OCI-LY7 (cell line): Measurements from ENCODE around the gene CRAMP1. TPM values are rescaled to one million over a fixed set of nuclear protein-coding genes. Genes with fewer than 3 reads are reported as not detected.

ENCODE experiments used
- BruUV-seq: library from RNA; stranded (reverse); fragments of 400-500 nt; replicated peaks from 2 replicates; lab custom pipeline; 2021; lab: Mats Ljungman, UMichigan
- CTCF ChIA-PET: fragments of 300-600 bp; sonication (Branson Sonifier 250); formaldehyde crosslinking; loops from one replicate; lab custom pipeline; 2022; ENCODE audit warnings: antibody characterized with exemption; ENCODE audit not compliant: unreplicated experiment; lab: Charles Lee
- POLR2A ChIA-PET: fragments of 300-600 bp; sonication (Branson Sonifier 250); formaldehyde crosslinking; loops from one replicate; lab custom pipeline; 2022; ENCODE audit warnings: antibody characterized with exemption; lab: Charles Lee
- DNase-seq: peaks from one replicate; pipeline ENCODE4 v3.0.0-alpha.2; 2015; ENCODE audit warnings: low spot score
- H2AFZ ChIP-seq: fragments of 200-600 bp; sonication (generic), shearing (Covaris generic); 2 replicates; pipeline ENCODE4 v1.6.1; 2014; ENCODE audit warnings: mild to moderate bottlenecking, antibody characterized with exemption, low read length, moderate library complexity
- H3K27ac ChIP-seq: fragments of 200-600 bp; sonication (generic); 2 replicates; pipeline ENCODE4 v1.5.1; 2014; ENCODE audit warnings: mixed run types, low read depth, mild to moderate bottlenecking, moderate library complexity, low read length, inconsistent platforms; ENCODE audit not compliant: poor library complexity, severe bottlenecking
- H3K36me3 ChIP-seq: fragments of 200-600 bp; sonication (generic); 2 replicates; pipeline ENCODE4 v1.6.1; 2014; ENCODE audit warnings: mild to moderate bottlenecking, antibody characterized with exemption, low read length, moderate library complexity, mixed read lengths; ENCODE audit not compliant: insufficient read depth
- H3K4me1 ChIP-seq: fragments of 200-600 bp; sonication (generic); 2 replicates; pipeline ENCODE4 v1.5.1; 2014; ENCODE audit warnings: mild to moderate bottlenecking, low read length; ENCODE audit not compliant: insufficient read depth, poor library complexity, severe bottlenecking
- H3K4me2 ChIP-seq: fragments of 200-600 bp; sonication (generic); 2 replicates; pipeline ENCODE4 v1.6.1; 2014; ENCODE audit warnings: mild to moderate bottlenecking, low read length
- H3K4me3 ChIP-seq: fragments of 200-600 bp; sonication (generic); 2 replicates; pipeline ENCODE4 v1.5.1; 2014; ENCODE audit warnings: mild to moderate bottlenecking, low read depth, low read length; ENCODE audit not compliant: poor library complexity, severe bottlenecking
- H3K79me2 ChIP-seq: fragments of 200-600 bp; sonication (generic); 2 replicates; pipeline ENCODE4 v1.6.1; 2016; ENCODE audit warnings: low read depth, mild to moderate bottlenecking, low read length, moderate library complexity, mixed read lengths; ENCODE audit not compliant: insufficient read depth
- H3K9me2 ChIP-seq: fragments of 200-600 bp; sonication (generic); 2 replicates; pipeline ENCODE4 v1.6.1; 2016; ENCODE audit warnings: mild to moderate bottlenecking, low read length, mixed read lengths; ENCODE audit not compliant: insufficient read depth
- H3K9me3 ChIP-seq: fragments of 200-600 bp; sonication (generic); 2 replicates; pipeline ENCODE4 v1.6.1; 2014; ENCODE audit warnings: mild to moderate bottlenecking, mixed run types, low read length, mixed read lengths
- H4K20me1 ChIP-seq: fragments of 200-600 bp; sonication (generic); 2 replicates; pipeline ENCODE4 v1.6.1; 2014; ENCODE audit warnings: mild to moderate bottlenecking, antibody characterized with exemption, low read length, moderate library complexity, mixed read lengths; ENCODE audit not compliant: insufficient read depth
- EZH2phosphoT487 ChIP-seq: fragments of 200-600 bp; sonication (generic); IDR thresholded peaks from 2 replicates; pipeline ENCODE4 v1.6.1; 2018; ENCODE audit warnings: low read depth, borderline replicate concordance, mild to moderate bottlenecking, mixed run types, antibody characterized with exemption, low read length, moderate library complexity, mixed read lengths
- intact Hi-C: fragments of 100-400 bp; cut with micrococcal nuclease; formaldehyde crosslinking; loops from one replicate; pipeline ENCODE4 v1.10.0; 2022; ENCODE audit not compliant: unreplicated experiment
- total RNA-seq, 2 experiments: library from RNA; depleted of rRNA in 1 of 2; stranded (reverse); fragments of >200 nt in 1 of 2; shearing (Covaris generic) in 1 of 2; gene quantifications; 2 replicates each; pipeline ENCODE4 v1.2.3, GENCODE V29; 2014 to 2022
- TF ChIP-seq, protein P1 (sequence below): fragments of 200-600 bp; sonication (generic); conservative IDR thresholded peaks from 2 replicates; pipeline ENCODE4 v1.5.1; 2014; ENCODE audit warnings: mild to moderate bottlenecking, antibody characterized with exemption, low read length, moderate library complexity, mixed read lengths

The CRAMP1 gene
- total RNA-seq, 2 experiments from 2014 or later, result 10.5 to 33.6 TPM

DNA sequence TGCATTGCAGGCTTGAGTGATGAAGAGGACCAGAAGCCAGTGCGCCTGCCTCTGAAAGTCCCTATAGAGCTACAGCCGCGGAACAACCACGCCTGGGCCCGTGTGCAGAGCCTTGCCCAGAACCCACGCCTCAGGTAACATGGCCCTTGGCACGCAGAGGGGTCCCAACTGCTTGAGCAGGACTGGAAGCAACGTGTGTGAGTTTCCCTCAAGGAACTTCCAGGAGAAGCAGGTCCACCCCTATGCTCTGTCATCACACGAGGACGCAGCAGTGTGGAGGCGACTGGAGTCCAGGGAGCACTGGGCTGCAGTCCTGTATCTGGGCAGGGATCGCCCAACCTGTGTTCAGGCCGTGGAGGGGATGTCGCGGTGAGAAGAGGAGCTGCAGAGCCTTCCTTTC, 40.9 kb downstream of the CRAMP1 start:
- H3K4me2 ChIP-seq, result no peak overlapping the region
- H3K9me3 ChIP-seq, result no peaks in the 10 kb centered on the region
- TF ChIP-seq, protein P1, sequence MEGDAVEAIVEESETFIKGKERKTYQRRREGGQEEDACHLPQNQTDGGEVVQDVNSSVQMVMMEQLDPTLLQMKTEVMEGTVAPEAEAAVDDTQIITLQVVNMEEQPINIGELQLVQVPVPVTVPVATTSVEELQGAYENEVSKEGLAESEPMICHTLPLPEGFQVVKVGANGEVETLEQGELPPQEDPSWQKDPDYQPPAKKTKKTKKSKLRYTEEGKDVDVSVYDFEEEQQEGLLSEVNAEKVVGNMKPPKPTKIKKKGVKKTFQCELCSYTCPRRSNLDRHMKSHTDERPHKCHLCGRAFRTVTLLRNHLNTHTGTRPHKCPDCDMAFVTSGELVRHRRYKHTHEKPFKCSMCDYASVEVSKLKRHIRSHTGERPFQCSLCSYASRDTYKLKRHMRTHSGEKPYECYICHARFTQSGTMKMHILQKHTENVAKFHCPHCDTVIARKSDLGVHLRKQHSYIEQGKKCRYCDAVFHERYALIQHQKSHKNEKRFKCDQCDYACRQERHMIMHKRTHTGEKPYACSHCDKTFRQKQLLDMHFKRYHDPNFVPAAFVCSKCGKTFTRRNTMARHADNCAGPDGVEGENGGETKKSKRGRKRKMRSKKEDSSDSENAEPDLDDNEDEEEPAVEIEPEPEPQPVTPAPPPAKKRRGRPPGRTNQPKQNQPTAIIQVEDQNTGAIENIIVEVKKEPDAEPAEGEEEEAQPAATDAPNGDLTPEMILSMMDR, result no peak
- no peak for TF ChIP-seq EZH2phosphoT487
- intact Hi-C loops, result no loop called here
- BruUV-seq, result no TSS peak
- no peaks in the 10 kb centered on the region for H4K20me1 ChIP-seq
- no peaks in the 10 kb centered on the region for H3K9me2 ChIP-seq
- H3K79me2 ChIP-seq, result no peaks in the 10 kb centered on the region
- no peak overlapping the region for H3K27ac ChIP-seq
- peaks cover 6% of the 10 kb centered on the region for H3K4me1 ChIP-seq
- CTCF ChIA-PET, result no interaction called here
- no peak for DNase-seq
- H3K36me3 ChIP-seq, result peaks cover 46% of the 10 kb centered on the region
- H3K4me3 ChIP-seq, result no peak overlapping the region
- POLR2A ChIA-PET, result no interaction called here
- no peak overlapping the region for H2AFZ ChIP-seq

DNA sequence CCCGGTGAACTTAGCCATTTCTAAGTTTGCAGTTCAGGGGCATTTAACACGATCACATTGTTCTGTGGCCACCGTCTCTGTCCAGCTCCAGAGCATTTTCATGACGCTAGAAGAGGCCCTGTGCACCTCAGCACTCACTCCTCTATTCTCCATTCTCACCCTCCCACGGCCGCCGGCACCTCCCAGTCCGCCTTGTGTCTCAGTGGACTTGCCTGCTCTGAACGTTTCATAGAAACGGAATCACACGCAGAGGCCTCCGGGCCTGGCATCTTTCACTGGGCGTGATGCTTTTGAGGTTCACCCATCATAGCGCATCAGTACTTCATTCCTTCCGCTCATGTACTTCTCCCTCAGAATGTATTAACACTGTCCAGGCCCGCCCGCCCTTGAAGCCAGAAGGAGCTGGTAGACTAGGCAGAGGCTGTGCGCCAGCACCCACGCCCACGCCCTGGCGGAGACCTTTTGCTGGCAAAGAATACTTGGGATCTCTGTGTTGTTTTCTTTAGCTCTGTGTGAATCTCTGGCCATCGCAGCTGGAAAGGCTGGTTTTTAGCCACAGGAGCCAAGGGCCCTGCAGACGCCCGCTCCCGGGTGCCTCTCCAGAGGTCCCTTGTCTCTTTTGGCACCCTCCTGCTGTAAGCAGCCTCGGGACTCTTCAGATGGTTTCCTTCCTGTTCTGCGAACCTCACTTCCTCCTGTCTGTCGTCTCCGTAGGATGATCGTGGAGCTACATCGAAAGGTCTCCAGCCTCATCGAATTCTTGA, 42.5 kb downstream of the CRAMP1 start:
- Histone ChIP-seq H4K20me1 (no peaks in the 10 kb centered on the region), H2AFZ (no peak overlapping the region), H3K36me3 (peaks cover 43% of the 10 kb centered on the region), H3K27ac (no peak overlapping the region), H3K79me2 (no peaks in the 10 kb centered on the region), H3K4me2 (no peak overlapping the region), H3K9me2 (no peaks in the 10 kb centered on the region), H3K9me3 (no peaks in the 10 kb centered on the region), H3K4me1 (no peaks in the 10 kb centered on the region), H3K4me3 (no peak overlapping the region)
- no peak for DNase-seq
- no peak for TF ChIP-seq EZH2phosphoT487
- TF ChIP-seq, protein P1, result no peak
- CTCF ChIA-PET, result no interaction called here
- intact Hi-C loops, result no loop called here
- POLR2A ChIA-PET, result no interaction called here
- BruUV-seq, result no TSS peak

DNA sequence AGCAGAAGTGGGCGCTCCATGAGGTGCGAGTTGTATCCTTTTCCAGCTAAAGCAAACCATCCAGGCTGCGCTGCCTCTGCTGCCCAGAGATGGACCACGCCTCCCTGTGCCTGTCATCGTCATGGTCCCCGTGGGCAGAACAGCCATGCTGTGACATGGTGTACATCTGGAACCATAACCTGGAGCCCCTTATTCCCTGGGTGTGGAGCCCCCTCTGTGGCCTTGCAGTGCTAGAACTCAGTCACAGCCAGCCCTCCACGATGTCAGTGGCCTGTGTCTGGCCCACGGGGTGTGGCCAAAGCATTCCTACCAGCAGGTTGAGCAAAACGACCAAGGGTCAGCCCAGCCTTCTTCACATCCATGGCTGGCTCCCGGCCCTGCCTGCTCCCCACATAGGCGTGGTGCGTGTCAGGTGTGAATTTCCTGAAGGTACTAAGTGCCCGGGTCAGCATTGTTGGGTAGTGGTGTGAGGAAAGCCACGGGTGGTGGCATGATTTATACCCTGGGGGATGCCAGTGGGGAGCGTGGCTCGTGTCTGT, 43.2 kb downstream of the CRAMP1 start:
- Histone ChIP-seq H3K36me3 (peaks cover 50% of the 10 kb centered on the region), H3K79me2 (no peaks in the 10 kb centered on the region), H3K4me1 (no peaks in the 10 kb centered on the region), H3K4me2 (no peak overlapping the region), H3K4me3 (no peak overlapping the region), H3K27ac (no peak overlapping the region), H3K9me3 (no peaks in the 10 kb centered on the region), H3K9me2 (no peaks in the 10 kb centered on the region), H2AFZ (no peak overlapping the region), H4K20me1 (no peaks in the 10 kb centered on the region)
- intact Hi-C loops, result no loop called here
- TF ChIP-seq, protein P1, result no peak
- TF ChIP-seq EZH2phosphoT487, result no peak
- POLR2A ChIA-PET, result no interaction called here
- CTCF ChIA-PET, result no interaction called here
- DNase-seq, result no peak
- BruUV-seq, result no TSS peak
